Middle frontal gyrus (tissue), 1 donor: Measurements from ENCODE around the gene DRAM2.
"Not testable (repeated sequence)": the region's sequence is repeated elsewhere in the genome, so short reads cannot be mapped to it uniquely, and the experiment has no call there.

Source experiments
- DNase-seq: peaks from one replicate; pipeline ENCODE4 v3.0.0-alpha.2; 2015; ENCODE audit warnings: low spot score; ENCODE audit errors: extremely low spot score

DRAM2 gene

DNA sequence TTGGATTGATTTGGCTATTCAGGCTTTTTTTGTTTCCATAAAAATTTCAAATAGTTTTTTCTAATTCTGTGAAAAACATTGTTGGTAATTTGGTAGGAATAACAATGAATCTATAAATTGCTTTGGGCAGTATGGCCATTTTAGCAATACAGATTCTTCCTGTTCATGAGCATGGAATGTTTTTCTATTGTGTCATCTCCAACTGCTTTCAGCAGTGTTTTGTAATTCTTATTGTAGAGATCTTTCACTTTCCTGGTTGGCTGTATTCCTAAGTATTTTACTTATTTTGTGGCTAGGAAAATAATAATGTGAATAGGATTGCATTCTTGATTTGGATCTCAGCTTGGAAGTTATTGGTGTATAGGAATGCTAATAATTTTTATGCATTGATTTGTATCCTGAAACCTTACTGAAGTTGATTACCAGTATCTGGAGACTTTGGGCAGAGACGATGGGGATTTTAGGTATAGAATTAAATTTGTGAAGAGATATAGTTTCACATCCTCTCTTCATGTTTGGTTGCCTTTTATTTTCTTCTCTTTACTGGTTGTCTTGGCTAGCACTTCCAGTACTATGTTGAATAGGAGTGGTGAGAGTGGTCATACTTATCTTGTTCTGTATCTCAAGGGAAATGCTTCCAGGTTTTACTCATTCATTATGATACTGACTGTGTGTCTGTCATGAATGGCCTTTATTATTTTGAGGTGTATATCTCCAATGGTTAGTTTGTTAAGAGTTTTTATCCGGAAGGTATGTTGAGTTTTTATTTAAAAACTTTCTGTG lies 57.3 kb downstream of the DRAM2 start:
- no peak for DNase-seq

DNA sequence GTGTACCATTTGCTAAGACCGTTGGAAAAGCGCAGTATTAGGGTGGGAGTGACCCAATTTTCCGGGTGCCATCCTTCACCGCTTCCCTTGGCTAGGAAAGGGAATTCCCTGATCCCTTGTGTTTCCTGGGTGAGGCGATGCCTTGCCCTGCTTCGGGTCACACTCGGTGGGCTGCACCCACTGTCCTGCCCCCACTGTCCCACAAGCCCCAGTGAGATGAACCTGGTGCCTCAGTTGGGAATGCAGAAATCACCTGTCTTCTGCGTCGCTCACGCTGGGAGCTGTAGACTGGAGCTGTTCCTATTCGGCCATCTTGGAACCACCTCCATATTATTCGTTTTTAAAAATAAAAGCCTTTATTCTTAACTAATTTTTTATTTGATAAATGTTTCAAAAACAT lies 60.6 kb downstream of the DRAM2 start:
- DNase-seq: not testable (repeated sequence)

DNA sequence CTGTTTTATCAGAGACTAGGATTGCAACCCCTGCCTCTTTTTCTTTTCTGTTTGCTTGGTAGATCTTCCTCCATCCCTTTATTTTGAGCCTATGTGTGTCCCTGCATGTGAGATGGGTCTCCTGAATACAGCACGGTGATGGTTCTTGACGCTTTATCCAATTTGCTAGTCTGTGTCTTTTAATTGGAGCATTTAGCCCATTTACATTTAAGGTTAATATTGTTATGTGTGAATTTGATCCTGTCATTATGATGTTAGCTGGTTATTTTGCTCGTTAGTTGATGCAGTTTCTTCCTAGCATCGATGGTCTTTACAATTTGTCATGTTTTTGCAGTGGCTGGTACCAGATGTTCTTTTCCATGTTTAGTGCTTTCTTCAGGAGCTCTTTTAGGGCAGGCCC lies 62.6 kb downstream of the DRAM2 start:
- not testable (repeated sequence) for DNase-seq
